ENCODE data around the gene KRT15. TPM values are rescaled to one million over a fixed set of nuclear protein-coding genes. Genes with fewer than 3 reads are reported as not detected.

The KRT15 gene
- total and polyA plus RNA-seq, 2 of the 8 experiments (the other 6 are each of a cell fraction or from before 2014, with no cell fraction given), result 0.11 to 0.13 TPM

DNA sequence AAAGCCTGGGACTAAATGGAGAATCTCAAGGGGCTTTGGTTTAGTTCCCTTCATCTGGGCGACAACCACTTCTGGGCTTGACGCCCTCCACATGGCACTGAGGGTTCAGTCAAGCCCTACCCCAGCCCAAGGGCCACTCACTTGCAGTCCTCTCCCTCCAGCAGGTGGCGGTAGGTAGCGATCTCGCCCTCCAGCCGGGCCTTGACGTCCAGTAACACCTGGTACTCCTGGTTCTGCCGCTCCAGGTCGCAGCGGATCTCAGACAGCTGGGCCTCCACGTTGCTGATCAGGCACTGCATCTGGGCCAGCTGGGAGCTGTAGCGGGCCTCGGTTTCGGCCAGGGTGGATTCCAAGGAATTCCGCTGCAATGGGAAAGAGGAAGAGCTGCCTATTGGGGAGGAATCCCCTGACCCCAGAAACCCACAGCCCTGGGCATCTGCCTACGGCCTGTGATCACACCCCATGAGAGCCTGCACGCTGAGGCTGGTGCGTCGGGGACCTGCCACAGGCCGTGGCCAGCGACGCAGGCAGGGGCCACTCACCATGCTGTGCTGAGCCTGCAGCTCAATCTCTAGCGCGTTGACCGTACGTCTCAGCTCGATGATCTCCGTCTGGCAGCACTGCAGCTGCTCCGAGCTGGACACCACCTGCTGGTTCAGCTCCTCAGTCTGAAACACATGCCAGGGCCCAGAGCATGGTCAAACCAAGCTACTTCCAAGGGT lies 31.7 kb downstream of the KRT15 start (continued):
- no peak for TF ChIP-seq RBBP5 (IDR thresholded peaks at IDR 0.05; ENCODE audit: borderline replicate concordance, low read depth, low read length)
- no peak for TF ChIP-seq RXRA (IDR thresholded peaks at IDR 0.05; ENCODE audit: insufficient read depth, low read depth, low read length)
- TF ChIP-seq JUN (IDR thresholded peaks at IDR 0.05; ENCODE audit: low read depth, low read length), result no peak
- no peak for TF ChIP-seq ASH2L (IDR thresholded peaks at IDR 0.05; ENCODE audit: low read length)
- no peak for TF ChIP-seq SIX5 (IDR thresholded peaks at IDR 0.05; ENCODE audit: low read depth, low read length)
- no peak for TF ChIP-seq HDAC6 (IDR thresholded peaks at IDR 0.05; ENCODE audit: low read depth, low read length)
- no peak for TF ChIP-seq SIRT6 (IDR thresholded peaks at IDR 0.05; ENCODE audit: low read length)
- TF ChIP-seq TCF12 (IDR thresholded peaks at IDR 0.05; ENCODE audit: low read depth, low read length), result peak; percentile 66; the same call in 1 of the 2 replicates
- TF ChIP-seq POU5F1 (IDR thresholded peaks at IDR 0.05; ENCODE audit: low read depth, low read length), result no peak
- TF ChIP-seq KDM5A (IDR thresholded peaks at IDR 0.05; ENCODE audit: low read length), result no peak
- TF ChIP-seq, protein P1, sequence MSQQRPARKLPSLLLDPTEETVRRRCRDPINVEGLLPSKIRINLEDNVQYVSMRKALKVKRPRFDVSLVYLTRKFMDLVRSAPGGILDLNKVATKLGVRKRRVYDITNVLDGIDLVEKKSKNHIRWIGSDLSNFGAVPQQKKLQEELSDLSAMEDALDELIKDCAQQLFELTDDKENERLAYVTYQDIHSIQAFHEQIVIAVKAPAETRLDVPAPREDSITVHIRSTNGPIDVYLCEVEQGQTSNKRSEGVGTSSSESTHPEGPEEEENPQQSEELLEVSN (IDR thresholded peaks at IDR 0.05), result peak; percentile 89
- TF ChIP-seq CHD2 (IDR thresholded peaks at IDR 0.05; ENCODE audit: low read length), result 0 out of 2 replicates have a peak, but pooled peaks have one; percentile 13
- no peak for TF ChIP-seq CHD1 (IDR thresholded peaks at IDR 0.05; ENCODE audit: low read depth, low read length)
- TF ChIP-seq CTBP2 (IDR thresholded peaks at IDR 0.05; ENCODE audit: borderline replicate concordance, insufficient read depth, insufficient read length, low read length), result no peak
- TF ChIP-seq RAD21 (IDR thresholded peaks at IDR 0.05 in 1 of 2, conservative IDR thresholded peaks at IDR 0.05 in 1 of 2; ENCODE audit: low read depth in 2 of 2, low read length in 2 of 2), result peak; percentile 75 to 83
- no peak for TF ChIP-seq YY1 (IDR thresholded peaks at IDR 0.05; ENCODE audit: low read depth, low read length)
- no peak for TF ChIP-seq RFX5 (IDR thresholded peaks at IDR 0.05; ENCODE audit: borderline replicate concordance, low read depth, low read length)
- TF ChIP-seq TEAD4 (IDR thresholded peaks at IDR 0.05; ENCODE audit: low read depth, low read length), result no peak
- no peak for TF ChIP-seq POLR2A (IDR thresholded peaks at IDR 0.05; ENCODE audit: control extremely low read depth in 1 of 2, low read depth in 2 of 2, low read length in 2 of 2)
- no peak for TF ChIP-seq FOSL1 (IDR thresholded peaks at IDR 0.05; ENCODE audit: insufficient read depth, low read depth, low read length)
- no peak for TF ChIP-seq EP300 (IDR thresholded peaks at IDR 0.05; ENCODE audit: borderline replicate concordance in 1 of 2, low read depth in 2 of 2, low read length in 2 of 2)
- TF ChIP-seq GABPA (IDR thresholded peaks at IDR 0.05; ENCODE audit: borderline replicate concordance, insufficient read depth, low read length), result no peak; the same call in 1 of the 2 replicates
- no peak for TF ChIP-seq CEBPB (IDR thresholded peaks at IDR 0.05; ENCODE audit: low read depth, low read length)
